Lower leg skin (tissue), 4 donors: ENCODE results near the gene ROBO1. TPM values are rescaled to one million over a fixed set of nuclear protein-coding genes. Genes with fewer than 3 reads are reported as not detected.

Source experiments
- DNase-seq, 2 donors: peaks; one replicate each; pipeline ENCODE4 v3.0.0-alpha.2; 2019; ENCODE audit warnings: low spot score in 2 of 2
- H3K4me3 ChIP-seq: fragments of 200-600 bp; sonication (generic); 2 replicates; pipeline ENCODE4 v1.5.1; 2017; ENCODE audit warnings: mild to moderate bottlenecking, low read depth; ENCODE audit not compliant: poor library complexity, severe bottlenecking
- POLR2A ChIP-seq, 2 donors: fragments of 450-650 bp; IDR thresholded peaks; one replicate each; pipeline ENCODE4 v1.6.1; 2016 to 2017; ENCODE audit warnings: antibody characterized with exemption in 2 of 2, mild to moderate bottlenecking in 1 of 2, moderate library complexity in 1 of 2
- WGBS, 2 donors: methylation state at CpG; one replicate each; pipeline ENCODE4 v1.1.5; 2018; 5-methylcytosine and 5-hydroxymethylcytosine counted together
- intact Hi-C: fragments of 100-400 bp; cut with DNase I; formaldehyde crosslinking; loops from one replicate; pipeline ENCODE4 v1.15.0; 2023; ENCODE audit warnings: low total_unique reads
- total RNA-seq, 4 donors: library from RNA; depleted of rRNA; stranded (reverse); fragments of >200 nt; gene quantifications; one replicate each; pipeline ENCODE4 v1.1.0, GENCODE V29; 2016
- TF ChIP-seq, protein P1 (sequence below), 3 donors: fragments of 450-650 bp; IDR thresholded peaks; one replicate each; pipeline ENCODE4 v1.5.1; 2016; ENCODE audit warnings: antibody characterized with exemption in 3 of 3, mild to moderate bottlenecking in 3 of 3, moderate library complexity in 2 of 3

ROBO1 gene
- total RNA-seq, 4 donors from 2014 or later, result 26.3 to 60.0 (median 51.0) TPM

DNA sequence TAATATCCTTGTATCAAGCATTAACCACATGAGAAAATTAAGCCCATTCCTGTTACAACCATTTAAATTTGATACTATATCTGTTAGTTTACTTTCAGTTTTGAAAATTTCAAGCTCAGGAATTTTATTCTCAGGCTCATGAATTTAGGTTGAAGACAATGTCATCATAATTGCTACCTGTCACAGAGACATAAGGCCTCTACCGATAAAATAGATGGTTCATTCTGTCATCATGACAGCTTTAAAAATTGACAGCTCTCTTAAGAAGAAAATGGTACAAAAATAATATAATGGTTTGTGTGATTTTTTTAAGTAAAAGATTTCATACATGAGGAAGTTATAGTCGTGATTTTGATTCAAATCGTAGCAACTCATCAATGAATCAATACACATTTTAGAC is 1003.2 kb downstream of the ROBO1 start:
- WGBS, 2 donors, result 90 to 91% methylated on average over 3 of the region's 3 CpGs
- TF ChIP-seq, protein P1, sequence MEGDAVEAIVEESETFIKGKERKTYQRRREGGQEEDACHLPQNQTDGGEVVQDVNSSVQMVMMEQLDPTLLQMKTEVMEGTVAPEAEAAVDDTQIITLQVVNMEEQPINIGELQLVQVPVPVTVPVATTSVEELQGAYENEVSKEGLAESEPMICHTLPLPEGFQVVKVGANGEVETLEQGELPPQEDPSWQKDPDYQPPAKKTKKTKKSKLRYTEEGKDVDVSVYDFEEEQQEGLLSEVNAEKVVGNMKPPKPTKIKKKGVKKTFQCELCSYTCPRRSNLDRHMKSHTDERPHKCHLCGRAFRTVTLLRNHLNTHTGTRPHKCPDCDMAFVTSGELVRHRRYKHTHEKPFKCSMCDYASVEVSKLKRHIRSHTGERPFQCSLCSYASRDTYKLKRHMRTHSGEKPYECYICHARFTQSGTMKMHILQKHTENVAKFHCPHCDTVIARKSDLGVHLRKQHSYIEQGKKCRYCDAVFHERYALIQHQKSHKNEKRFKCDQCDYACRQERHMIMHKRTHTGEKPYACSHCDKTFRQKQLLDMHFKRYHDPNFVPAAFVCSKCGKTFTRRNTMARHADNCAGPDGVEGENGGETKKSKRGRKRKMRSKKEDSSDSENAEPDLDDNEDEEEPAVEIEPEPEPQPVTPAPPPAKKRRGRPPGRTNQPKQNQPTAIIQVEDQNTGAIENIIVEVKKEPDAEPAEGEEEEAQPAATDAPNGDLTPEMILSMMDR (IDR thresholded peaks at IDR 0.05), result no peak
- no peak for TF ChIP-seq POLR2A (IDR thresholded peaks at IDR 0.05)
- intact Hi-C loops, result no loop called here
- no peak overlapping the region for H3K4me3 ChIP-seq
- no peak for DNase-seq

DNA sequence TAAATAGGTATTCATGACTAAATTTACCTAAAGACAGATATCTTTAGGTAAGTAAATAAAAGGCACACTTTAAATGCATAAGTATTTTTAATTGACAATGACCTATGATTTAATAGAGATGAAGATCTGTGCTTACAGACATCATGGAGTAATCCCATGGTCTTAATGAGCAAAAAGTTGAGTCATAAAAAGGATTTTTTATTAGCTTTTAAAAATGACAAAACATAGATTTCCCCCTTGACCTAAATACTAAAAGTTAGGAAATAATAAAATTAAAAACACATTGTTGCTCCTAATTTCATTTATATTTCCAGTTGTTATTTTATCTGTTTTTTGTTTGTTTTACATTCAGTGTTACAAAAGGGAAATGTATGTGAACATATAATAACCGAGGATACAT is 1005.7 kb downstream of the ROBO1 start:
- WGBS, 2 donors, result 78 to 88% methylated on average over 1 of the region's 1 CpG
- intact Hi-C loops, result no loop called here
- TF ChIP-seq, protein P1 (IDR thresholded peaks at IDR 0.05), result no peak
- TF ChIP-seq POLR2A (IDR thresholded peaks at IDR 0.05), result no peak
- DNase-seq, result no peak
- H3K4me3 ChIP-seq, result no peak overlapping the region

DNA sequence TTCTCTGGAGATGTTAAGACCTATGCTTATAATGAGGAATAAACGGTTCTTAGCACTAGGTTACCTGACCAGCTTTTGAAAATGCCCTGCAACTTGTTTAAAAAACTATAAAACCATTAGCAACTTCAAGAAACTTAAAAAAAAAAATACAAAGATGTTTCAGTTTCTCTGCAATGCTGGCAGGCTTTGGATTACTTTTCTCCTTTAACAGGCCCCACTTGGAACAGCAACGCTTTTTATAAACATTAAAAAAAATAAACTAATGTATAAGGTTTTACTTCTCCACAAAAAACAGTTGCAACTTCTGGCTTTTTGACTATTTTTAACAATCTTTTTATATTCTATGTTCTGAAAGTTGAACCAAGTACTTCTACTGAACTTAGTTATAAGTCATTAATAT is 1006.7 kb downstream of the ROBO1 start:
- no peak overlapping the region for H3K4me3 ChIP-seq
- WGBS, 2 donors, result 44 to 58% methylated on average over 2 of the region's 2 CpGs
- intact Hi-C loops, result no loop called here
- no peak for DNase-seq
- TF ChIP-seq, protein P1 (IDR thresholded peaks at IDR 0.05), result no peak

DNA sequence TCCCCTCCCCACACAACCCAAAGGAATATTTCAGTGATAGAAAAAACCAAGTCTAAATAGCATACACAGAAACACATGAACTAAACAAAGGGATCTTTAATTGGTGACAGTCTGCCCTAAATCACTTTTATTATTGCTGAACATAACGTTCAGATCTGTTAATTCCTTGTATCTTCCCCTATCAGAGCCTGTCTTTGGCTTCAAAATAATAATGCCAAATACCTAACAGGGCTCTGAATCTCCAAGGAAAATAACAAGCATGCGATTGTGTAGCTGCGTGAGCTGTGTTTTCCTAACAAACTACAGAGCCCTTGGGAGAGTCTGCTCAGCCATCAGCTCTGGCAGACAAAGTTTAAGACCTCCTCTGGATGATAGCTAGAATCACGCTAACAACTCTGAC is 1010.1 kb downstream of the ROBO1 start:
- intact Hi-C loops, result no loop called here
- 42 to 50% methylated on average over 4 of the region's 4 CpGs for WGBS, 2 donors
- no peak for TF ChIP-seq POLR2A (IDR thresholded peaks at IDR 0.05)
- TF ChIP-seq, protein P1 (IDR thresholded peaks at IDR 0.05), result no peak

DNA sequence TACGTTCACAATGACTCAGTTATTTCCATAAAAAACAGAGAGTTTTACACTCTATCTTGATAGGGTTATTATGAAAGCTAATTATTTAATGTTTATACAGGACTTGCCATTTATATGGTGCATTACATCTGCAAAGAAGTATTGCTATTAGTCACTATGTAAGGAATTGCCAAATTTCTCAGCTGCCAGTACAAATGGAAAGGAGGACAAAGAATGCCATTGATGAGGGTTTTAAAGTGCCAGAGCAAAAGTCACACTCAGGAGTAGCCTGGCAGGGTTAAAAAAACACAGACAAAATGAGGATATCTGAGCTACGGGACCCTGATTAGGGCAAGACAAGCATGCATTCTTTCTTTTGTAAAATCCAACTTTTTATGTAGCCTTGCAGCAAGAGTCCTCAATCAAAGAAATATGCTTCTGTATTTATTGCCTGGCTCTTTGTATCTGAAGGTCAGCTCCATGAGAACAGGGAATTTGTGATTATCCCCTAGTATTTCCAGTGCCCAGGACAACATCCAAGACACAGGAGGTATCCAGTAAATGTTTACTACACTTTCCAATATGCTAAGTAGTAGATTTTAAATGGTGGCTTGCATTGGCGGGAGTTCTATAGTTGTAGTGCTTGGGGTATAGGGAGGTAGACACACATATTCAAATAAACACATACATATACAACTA is 1013.6 kb downstream of the ROBO1 start:
- DNase-seq, result no peak

More for the DNA sequence above, 1010.1 kb downstream of the ROBO1 start:
- H3K4me3 ChIP-seq, result no peak overlapping the region
- no peak for DNase-seq

More for the DNA sequence above, 1013.6 kb downstream of the ROBO1 start:
- TF ChIP-seq, protein P1 (IDR thresholded peaks at IDR 0.05), result no peak
- TF ChIP-seq POLR2A (IDR thresholded peaks at IDR 0.05), result no peak
- WGBS, 2 donors, result 50 to 57% methylated on average over 3 of the region's 3 CpGs
- intact Hi-C loops, result no loop called here
- H3K4me3 ChIP-seq, result no peak overlapping the region
